Neural progenitor cell (in vitro differentiated cells): ENCODE results near the gene EHMT1.

Experiments
- EZH2 ChIP-seq: fragments of 200-600 bp; sonication (generic); IDR thresholded peaks from 2 replicates; pipeline ENCODE4 v1.6.1; 2017; ENCODE audit warnings: antibody characterized with exemption, mild to moderate bottlenecking, moderate library complexity
- EZH2phosphoT487 ChIP-seq: fragments of 200-600 bp; sonication (generic); IDR thresholded peaks from 2 replicates; pipeline ENCODE4 v1.6.1; 2017; ENCODE audit warnings: antibody characterized with exemption
- TF ChIP-seq, protein P1 (sequence below): fragments of 200-600 bp; sonication (generic); IDR thresholded peaks from 2 replicates; pipeline ENCODE4 v1.5.1; 2017; ENCODE audit warnings: antibody characterized with exemption, mild to moderate bottlenecking

DNA sequence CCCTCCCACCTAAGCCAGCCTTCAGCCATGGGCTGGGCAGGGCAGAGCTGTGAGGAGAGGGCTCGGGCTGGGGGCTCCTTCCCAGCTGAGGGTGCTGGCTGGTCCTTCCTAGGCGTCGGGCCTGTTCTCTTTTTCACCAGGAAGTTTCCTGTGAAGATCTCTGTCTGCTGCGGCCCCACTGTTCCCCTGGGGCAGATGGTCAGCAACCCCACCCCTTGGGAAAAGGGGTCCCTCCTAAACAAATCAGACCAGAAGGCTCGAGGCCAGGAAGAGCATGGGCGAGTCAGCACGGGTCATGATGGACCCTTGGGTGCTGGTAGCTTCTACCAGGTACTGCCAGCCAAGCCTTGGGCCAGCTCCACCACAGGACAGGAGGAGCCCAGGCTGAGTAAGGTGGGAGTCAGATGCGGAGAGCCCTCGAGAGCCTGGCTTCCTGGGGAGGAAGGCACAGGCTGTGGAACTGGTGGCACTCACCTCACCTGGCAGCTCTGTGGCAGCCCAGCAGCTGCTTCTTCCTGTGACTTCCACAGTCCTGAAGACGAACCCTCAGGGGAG, 262.2 kb downstream of the EHMT1 start:
- TF ChIP-seq, protein P1, sequence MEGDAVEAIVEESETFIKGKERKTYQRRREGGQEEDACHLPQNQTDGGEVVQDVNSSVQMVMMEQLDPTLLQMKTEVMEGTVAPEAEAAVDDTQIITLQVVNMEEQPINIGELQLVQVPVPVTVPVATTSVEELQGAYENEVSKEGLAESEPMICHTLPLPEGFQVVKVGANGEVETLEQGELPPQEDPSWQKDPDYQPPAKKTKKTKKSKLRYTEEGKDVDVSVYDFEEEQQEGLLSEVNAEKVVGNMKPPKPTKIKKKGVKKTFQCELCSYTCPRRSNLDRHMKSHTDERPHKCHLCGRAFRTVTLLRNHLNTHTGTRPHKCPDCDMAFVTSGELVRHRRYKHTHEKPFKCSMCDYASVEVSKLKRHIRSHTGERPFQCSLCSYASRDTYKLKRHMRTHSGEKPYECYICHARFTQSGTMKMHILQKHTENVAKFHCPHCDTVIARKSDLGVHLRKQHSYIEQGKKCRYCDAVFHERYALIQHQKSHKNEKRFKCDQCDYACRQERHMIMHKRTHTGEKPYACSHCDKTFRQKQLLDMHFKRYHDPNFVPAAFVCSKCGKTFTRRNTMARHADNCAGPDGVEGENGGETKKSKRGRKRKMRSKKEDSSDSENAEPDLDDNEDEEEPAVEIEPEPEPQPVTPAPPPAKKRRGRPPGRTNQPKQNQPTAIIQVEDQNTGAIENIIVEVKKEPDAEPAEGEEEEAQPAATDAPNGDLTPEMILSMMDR: no peak
- TF ChIP-seq EZH2: no peak
- TF ChIP-seq EZH2phosphoT487: no peak
